Measurements from ENCODE around the gene DPYSL3.
"Not testable (repeated sequence)": the region's sequence is repeated elsewhere in the genome, so short reads cannot be mapped to it uniquely, and the experiment has no call there.

DPYSL3 gene

GRCh38 chr5:147369742-147370374 is 140.0 kb downstream of the DPYSL3 start:
- DNase-seq (ENCODE audit: low read depth in 2 of 2): no peak

- not testable (repeated sequence) for DNase-seq (ENCODE audit: low read depth in 2 of 2)
Measured at GRCh38 chr5:147367381-147367780, 142.5 kb downstream of the DPYSL3 start.

- no peak for DNase-seq (ENCODE audit: low read depth in 2 of 2)
Measured at GRCh38 chr5:147361441-147362175, 148.3 kb downstream of the DPYSL3 start.

- no peak for DNase-seq (ENCODE audit: low read depth in 2 of 2)
Measured at GRCh38 chr5:147360816-147361215, 149.1 kb downstream of the DPYSL3 start.

- no peak for DNase-seq (ENCODE audit: low read depth in 2 of 2)
Measured at GRCh38 chr5:147359581-147359980, 150.3 kb downstream of the DPYSL3 start.

GRCh38 chr5:147359101-147359500 is 150.8 kb downstream of the DPYSL3 start:
- DNase-seq (ENCODE audit: low read depth in 2 of 2): no peak

GRCh38 chr5:147349241-147349640 is 160.6 kb downstream of the DPYSL3 start:
- no peak for DNase-seq (ENCODE audit: low read depth in 2 of 2)

GRCh38 chr5:147348451-147348850 is 161.4 kb downstream of the DPYSL3 start:
- no peak for DNase-seq (ENCODE audit: low read depth in 2 of 2)

- DNase-seq (ENCODE audit: low read depth in 2 of 2): no peak
Measured at GRCh38 chr5:147348046-147348445, 161.8 kb downstream of the DPYSL3 start.

GRCh38 chr5:147346006-147346561 is 163.8 kb downstream of the DPYSL3 start:
- no peak for DNase-seq (ENCODE audit: low read depth in 2 of 2)

GRCh38 chr5:147344861-147345260 is 165.0 kb downstream of the DPYSL3 start:
- DNase-seq (ENCODE audit: low read depth in 2 of 2): no peak

- no peak for DNase-seq (ENCODE audit: low read depth in 2 of 2)
Measured at GRCh38 chr5:147341345-147341744, 168.5 kb downstream of the DPYSL3 start.

GRCh38 chr5:147340941-147341340 is 168.9 kb downstream of the DPYSL3 start:
- DNase-seq (ENCODE audit: low read depth in 2 of 2): no peak
